H9 (cell line): ENCODE results near the gene SMAD6. TPM values are rescaled to one million over a fixed set of nuclear protein-coding genes. Genes with fewer than 3 reads are reported as not detected.

Experiments
- DNase-seq: peaks from one replicate; pipeline ENCODE4 v3.0.0-alpha.2; 2017
- H2AFZ ChIP-seq: one replicate; pipeline ENCODE4 v1.6.1; 2013; ENCODE audit warnings: mild to moderate bottlenecking, low read length, control low read depth, moderate library complexity
- H2AK5ac ChIP-seq: 2 replicates; pipeline ENCODE4 v1.6.1; 2013; ENCODE audit warnings: low read length, control low read depth, mixed read lengths; ENCODE audit not compliant: insufficient read length
- H2BK120ac ChIP-seq: one replicate; pipeline ENCODE4 v1.6.1; 2013; ENCODE audit warnings: low read depth, mild to moderate bottlenecking, low read length, control low read depth, inconsistent platforms; ENCODE audit not compliant: poor library complexity, severe bottlenecking
- H2BK12ac ChIP-seq: 2 replicates; pipeline ENCODE4 v1.6.1; 2013; ENCODE audit warnings: low read length, control low read depth, mixed read lengths, low read depth; ENCODE audit not compliant: insufficient read length
- H2BK15ac ChIP-seq: 2 replicates; pipeline ENCODE4 v1.6.1; 2013; ENCODE audit warnings: low read depth, low read length, control low read depth
- H2BK20ac ChIP-seq: one replicate; pipeline ENCODE4 v1.6.1; 2013; ENCODE audit warnings: low read depth, mild to moderate bottlenecking, low read length, control low read depth, inconsistent platforms; ENCODE audit not compliant: poor library complexity, severe bottlenecking
- H2BK5ac ChIP-seq: 2 replicates; pipeline ENCODE4 v1.6.1; 2013; ENCODE audit warnings: low read length, control low read depth, mixed read lengths; ENCODE audit not compliant: insufficient read length
- H3K14ac ChIP-seq: 2 replicates; pipeline ENCODE4 v1.6.1; 2013; ENCODE audit warnings: low read length, control low read depth; ENCODE audit not compliant: insufficient read depth
- H3K18ac ChIP-seq: 2 replicates; pipeline ENCODE4 v1.6.1; 2013; ENCODE audit warnings: low read depth, mild to moderate bottlenecking, mixed read lengths, low read length, control low read depth; ENCODE audit not compliant: insufficient read length
- H3K23ac ChIP-seq: 2 replicates; pipeline ENCODE4 v1.6.1; 2013; ENCODE audit warnings: low read length, control low read depth, mixed read lengths, low read depth; ENCODE audit not compliant: insufficient read length
- H3K23me2 ChIP-seq: 2 replicates; pipeline ENCODE4 v1.6.1; 2013; ENCODE audit warnings: low read depth, mild to moderate bottlenecking, mixed read lengths, low read length, control low read depth; ENCODE audit not compliant: insufficient read length, poor library complexity, severe bottlenecking
- H3K27ac ChIP-seq: 2 replicates; pipeline ENCODE4 v1.5.1; 2013; ENCODE audit warnings: low read length, control low read depth, mixed read lengths, low read depth; ENCODE audit not compliant: insufficient read length
- H3K27me3 ChIP-seq: 2 replicates; pipeline ENCODE4 v1.6.1; 2013; ENCODE audit warnings: low read length, control low read depth, inconsistent platforms; ENCODE audit not compliant: insufficient read depth
- H3K4ac ChIP-seq: 2 replicates; pipeline ENCODE4 v1.6.1; 2013; ENCODE audit warnings: low read depth, mild to moderate bottlenecking, control low read depth, inconsistent platforms, low read length, moderate library complexity
- H3K4me1 ChIP-seq: 2 replicates; pipeline ENCODE4 v1.6.1; 2013; ENCODE audit warnings: low read length, control low read depth, inconsistent platforms; ENCODE audit not compliant: insufficient read depth
- H3K4me2 ChIP-seq: 2 replicates; pipeline ENCODE4 v1.6.1; 2013; ENCODE audit warnings: low read length, control low read depth, mixed read lengths; ENCODE audit not compliant: insufficient read length, insufficient read depth
- H3K56ac ChIP-seq: 2 replicates; pipeline ENCODE4 v1.6.1; 2013; ENCODE audit warnings: low read depth, mild to moderate bottlenecking, mixed read lengths, low read length, control low read depth; ENCODE audit not compliant: insufficient read length
- H3K79me1 ChIP-seq: 2 replicates; pipeline ENCODE4 v1.6.1; 2013; ENCODE audit warnings: low read depth, mild to moderate bottlenecking, moderate library complexity, low read length, control low read depth, inconsistent platforms; ENCODE audit not compliant: insufficient read depth, poor library complexity, severe bottlenecking
- H3K79me2 ChIP-seq: 2 replicates; pipeline ENCODE4 v1.6.1; 2013; ENCODE audit warnings: low read length, control low read depth, inconsistent platforms; ENCODE audit not compliant: insufficient read depth
- H3K9ac ChIP-seq: 2 replicates; pipeline ENCODE4 v1.6.1; 2013; ENCODE audit warnings: low read length, control low read depth, mixed read lengths; ENCODE audit not compliant: insufficient read length; ENCODE audit errors: extremely low read depth
- H3K9me3 ChIP-seq: one replicate; pipeline ENCODE4 v1.6.1; 2013; ENCODE audit warnings: low read depth, low read length, inconsistent platforms; ENCODE audit not compliant: control insufficient read depth
- H3T11ph ChIP-seq: one replicate; pipeline ENCODE4 v1.6.1; 2013; ENCODE audit warnings: mild to moderate bottlenecking, low read length, control low read depth, inconsistent platforms
- H4K20me1 ChIP-seq: one replicate; pipeline ENCODE4 v1.6.1; 2013; ENCODE audit not compliant: control insufficient read depth, insufficient read length, insufficient read depth
- H4K5ac ChIP-seq: 2 replicates; pipeline ENCODE4 v1.6.1; 2013; ENCODE audit warnings: low read depth, mild to moderate bottlenecking, mixed read lengths, low read length, control low read depth; ENCODE audit not compliant: insufficient read length
- H4K8ac ChIP-seq: replicated peaks from 2 replicates; pipeline ENCODE4 v1.6.1; 2013; ENCODE audit warnings: low read length, control low read depth, mixed read lengths, low read depth; ENCODE audit not compliant: insufficient read length
- H4K91ac ChIP-seq: 2 replicates; pipeline ENCODE4 v1.6.1; 2013; ENCODE audit warnings: low read depth, mild to moderate bottlenecking, moderate library complexity, mixed read lengths, low read length, control low read depth; ENCODE audit not compliant: insufficient read length
- H3K27ac Mint-ChIP-seq, 3 experiments: 2 replicates in 2 of 3; 3 replicates in 1 of 3; pipeline ENCODE4 v1.8.0; 2020 to 2021; ENCODE audit warnings: mixed read lengths in 3 of 3, mild to moderate bottlenecking in 1 of 3, moderate library complexity in 1 of 3
- H3K27me3 Mint-ChIP-seq: 2 replicates; pipeline ENCODE4 v1.8.0; 2021; ENCODE audit warnings: low read depth, mild to moderate bottlenecking, moderate library complexity, mixed read lengths
- H3K36me3 Mint-ChIP-seq, 3 experiments: 2 replicates in 2 of 3; 3 replicates in 1 of 3; pipeline ENCODE4 v1.8.0; 2020 to 2021; ENCODE audit warnings: low read depth in 3 of 3, mixed read lengths in 3 of 3; ENCODE audit not compliant: insufficient read depth in 1 of 3
- H3K4me1 Mint-ChIP-seq, 2 experiments: 2 replicates each; pipeline ENCODE4 v1.8.0; 2020; ENCODE audit warnings: mixed read lengths in 2 of 2
- H3K4me3 Mint-ChIP-seq, 2 experiments: 2 replicates in 1 of 2; 3 replicates in 1 of 2; pipeline ENCODE4 v1.8.0; 2020 to 2021; ENCODE audit warnings: mild to moderate bottlenecking in 2 of 2, mixed read lengths in 2 of 2, moderate library complexity in 1 of 2
- H3K9me3 Mint-ChIP-seq, 2 experiments: 2 replicates in 1 of 2; 3 replicates in 1 of 2; pipeline ENCODE4 v1.8.0; 2020; ENCODE audit warnings: mild to moderate bottlenecking in 2 of 2, mixed read lengths in 2 of 2, moderate library complexity in 1 of 2
- WGBS: extraction: QIAGEN DNeasy Blood & Tissue Kit; methylation state at CpG from one replicate; pipeline ENCODE4 v1.1.7; 2013; ENCODE audit warnings: missing lambda C conversion rate, low lambda C conversion rate, mixed read lengths; ENCODE audit not compliant: insufficient read length; ENCODE audit errors: extremely low coverage; 5-methylcytosine and 5-hydroxymethylcytosine counted together
- total RNA-seq: library from RNA; stranded (reverse); gene quantifications from 2 replicates; pipeline ENCODE4 v1.2.1, GENCODE V29; 2021
- TF ChIP-seq, protein P1 (sequence below): fragments of 200-600 bp; sonication (generic); conservative IDR thresholded peaks from 3 replicates; pipeline ENCODE4 v1.8.0; 2021; ENCODE audit warnings: antibody characterized with exemption, mild to moderate bottlenecking

Gene SMAD6
- total RNA-seq, 1 experiment from 2014 or later = 6.0 TPM

- Histone ChIP-seq H3K18ac (no peak overlapping the region), H3K79me1 (no peaks in the 10 kb centered on the region), H2BK20ac (no peak overlapping the region), H3K9me3 (no peaks in the 10 kb centered on the region), H4K91ac (no peak overlapping the region), H3K23me2 (no peaks in the 10 kb centered on the region), H2AK5ac (no peak overlapping the region), H2AFZ (no peak overlapping the region), H4K8ac (no peak overlapping the region), H4K5ac (no peak overlapping the region), H3K27ac (no peak overlapping the region), H3K9ac (no peak overlapping the region), H3K79me2 (no peaks in the 10 kb centered on the region), H2BK12ac (no peak overlapping the region), H2BK120ac (no peak overlapping the region), H3K23ac (no peak overlapping the region), H3K14ac (no peak overlapping the region), H3K27me3 (no peaks in the 10 kb centered on the region), H3T11ph (no peak overlapping the region), H4K20me1 (no peaks in the 10 kb centered on the region), H3K4me1 (peaks cover 15% of the 10 kb centered on the region; the same call in 1 of the 2 replicates), H3K56ac (no peak overlapping the region), H2BK15ac (no peak overlapping the region), H3K4me2 (no peak overlapping the region), H2BK5ac (no peak overlapping the region), H3K4ac (no peak overlapping the region)
- Mint-ChIP-seq H3K27me3 (no peaks in the 10 kb centered on the region), H3K27ac (no peak overlapping the region; a peak in 1 of 7 replicates), H3K4me3 (peak overlapping the region in 1 of 2 experiments; percentile 6; a peak in 1 of 5 replicates), H3K36me3 (peaks cover 6 to 10% (median 7%) of the 10 kb centered on the region in 3 experiments), H3K4me1 (peaks cover 65 to 67% of the 10 kb centered on the region in 2 experiments), H3K9me3 (peaks cover 6 to 10% of the 10 kb centered on the region in 2 experiments; a peak in 4 of 5 replicates)
- TF ChIP-seq, protein P1, sequence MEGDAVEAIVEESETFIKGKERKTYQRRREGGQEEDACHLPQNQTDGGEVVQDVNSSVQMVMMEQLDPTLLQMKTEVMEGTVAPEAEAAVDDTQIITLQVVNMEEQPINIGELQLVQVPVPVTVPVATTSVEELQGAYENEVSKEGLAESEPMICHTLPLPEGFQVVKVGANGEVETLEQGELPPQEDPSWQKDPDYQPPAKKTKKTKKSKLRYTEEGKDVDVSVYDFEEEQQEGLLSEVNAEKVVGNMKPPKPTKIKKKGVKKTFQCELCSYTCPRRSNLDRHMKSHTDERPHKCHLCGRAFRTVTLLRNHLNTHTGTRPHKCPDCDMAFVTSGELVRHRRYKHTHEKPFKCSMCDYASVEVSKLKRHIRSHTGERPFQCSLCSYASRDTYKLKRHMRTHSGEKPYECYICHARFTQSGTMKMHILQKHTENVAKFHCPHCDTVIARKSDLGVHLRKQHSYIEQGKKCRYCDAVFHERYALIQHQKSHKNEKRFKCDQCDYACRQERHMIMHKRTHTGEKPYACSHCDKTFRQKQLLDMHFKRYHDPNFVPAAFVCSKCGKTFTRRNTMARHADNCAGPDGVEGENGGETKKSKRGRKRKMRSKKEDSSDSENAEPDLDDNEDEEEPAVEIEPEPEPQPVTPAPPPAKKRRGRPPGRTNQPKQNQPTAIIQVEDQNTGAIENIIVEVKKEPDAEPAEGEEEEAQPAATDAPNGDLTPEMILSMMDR = no peak
- DNase-seq = no peak
- no CpG with 5 or more reads among the region's 9 CpGs for WGBS
Observed at GRCh38 chr15:66750609-66751008, 48.6 kb downstream of the SMAD6 start.
